Activated CD4-positive, alpha-beta T cell treated with anti-CD3 and anti-CD28 coated beads, Interleukin-2, amount 10 ng/mL, durations not matched to agents 7 days and 5 days (primary cell): ENCODE results near the gene ZNF485. TPM values are rescaled to one million over a fixed set of nuclear protein-coding genes. Genes with fewer than 3 reads are reported as not detected.
A peak's percentile ranks its signal among the peaks of the same experiment; 100 is the strongest.
"Not testable (repeated sequence)": the region's sequence is repeated elsewhere in the genome, so short reads cannot be mapped to it uniquely, and the experiment has no call there.

ENCODE experiments used
- CTCF ChIA-PET: fragments of 350-600 bp; sonication (Branson Sonifier 250); formaldehyde crosslinking; loops from one replicate; lab custom pipeline; 2021; ENCODE audit warnings: antibody characterized with exemption; lab: Charles Lee
- POLR2A ChIA-PET: fragments of 350-600 bp; sonication (Branson Sonifier 250); formaldehyde crosslinking; loops from one replicate; lab custom pipeline; 2021; ENCODE audit warnings: antibody characterized with exemption; lab: Charles Lee
- DNase-seq: peaks from one replicate; pipeline ENCODE4 v3.0.0-alpha.2; 2020
- H3K27ac Mint-ChIP-seq: one replicate; pipeline ENCODE4 v1.8.0; 2021; ENCODE audit warnings: mild to moderate bottlenecking, moderate library complexity, mixed read lengths
- H3K27me3 Mint-ChIP-seq: one replicate; pipeline ENCODE4 v1.8.0; 2021; ENCODE audit warnings: mixed read lengths
- H3K36me3 Mint-ChIP-seq: one replicate; pipeline ENCODE4 v1.8.0; 2021; ENCODE audit warnings: low read depth, mixed read lengths
- H3K4me1 Mint-ChIP-seq: one replicate; pipeline ENCODE4 v1.8.0; 2021; ENCODE audit warnings: mixed read lengths
- H3K4me3 Mint-ChIP-seq: one replicate; pipeline ENCODE4 v1.8.0; 2021; ENCODE audit warnings: mild to moderate bottlenecking, moderate library complexity, mixed read lengths
- H3K9me3 Mint-ChIP-seq: one replicate; pipeline ENCODE4 v1.8.0; 2021; ENCODE audit warnings: mixed read lengths
- total RNA-seq, 2 experiments: library from RNA; stranded (reverse); gene quantifications; one replicate each; pipeline ENCODE4 v1.2.3, GENCODE V29; 2021

ZNF485 gene
- total RNA-seq, 2 experiments from 2014 or later, result 3.4 to 4.2 TPM

DNA sequence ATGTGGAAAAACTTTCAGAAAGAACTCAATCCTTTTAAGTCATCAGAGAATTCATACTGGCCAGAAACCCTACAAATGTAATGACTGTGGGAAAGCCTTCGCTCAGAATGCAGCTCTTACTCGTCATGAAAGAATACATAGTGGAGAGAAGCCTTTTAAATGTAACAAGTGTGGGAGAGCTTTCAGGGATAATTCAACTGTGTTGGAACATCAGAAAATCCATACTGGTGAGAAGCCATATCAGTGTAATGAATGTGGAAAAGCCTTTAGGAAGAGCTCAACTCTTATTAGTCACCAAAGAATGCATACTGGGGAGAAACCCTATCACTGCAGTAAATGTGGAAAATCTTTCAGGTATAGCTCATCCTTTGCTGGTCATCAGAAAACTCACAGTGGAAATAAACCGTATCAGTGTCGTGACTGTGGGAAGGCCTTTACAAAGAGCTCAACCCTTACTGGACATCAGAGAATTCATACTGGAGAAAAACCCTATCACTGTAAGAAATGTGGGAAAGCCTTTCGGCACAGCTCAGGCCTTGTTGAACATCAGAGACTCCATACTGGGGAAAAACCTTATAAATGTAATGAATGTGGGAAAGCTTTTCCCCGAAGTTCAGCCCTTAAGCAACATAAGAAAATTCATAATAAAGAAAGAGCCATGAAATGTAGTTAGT is 10.6 kb downstream of the ZNF485 start:
- Mint-ChIP-seq H3K27ac (no peak overlapping the region), H3K4me3 (no peak overlapping the region), H3K36me3 (peaks cover 63% of the 10 kb centered on the region), H3K9me3 (peaks cover 56% of the 10 kb centered on the region), H3K27me3 (no peaks in the 10 kb centered on the region), H3K4me1 (no peaks in the 10 kb centered on the region)
- ChIA-PET POLR2A (no interaction called here), CTCF (interaction anchor here (1.5 kb wide), 1 partner anchor 32 kb away, joined by 3 read pairs; the partner anchor contains the start of gene ZNF32)
- no peak for DNase-seq

DNA sequence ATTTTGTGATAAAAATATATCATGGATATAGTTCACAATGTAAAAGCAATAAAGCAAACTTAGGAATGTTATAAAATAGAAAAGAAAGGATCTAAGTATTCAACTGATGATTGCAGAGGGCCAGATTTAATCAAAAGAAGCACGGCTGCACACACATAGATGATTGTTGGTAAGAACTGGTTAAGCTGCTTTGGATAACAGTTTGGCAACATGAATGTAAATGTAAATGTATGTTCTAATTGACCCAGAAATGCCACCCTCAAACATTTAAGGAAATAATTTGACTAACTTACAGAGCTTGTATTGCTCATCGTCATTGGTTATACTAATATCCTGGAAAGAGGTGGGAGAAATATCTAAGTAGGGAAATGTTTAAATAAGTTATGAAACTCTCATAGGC is 13.1 kb downstream of the ZNF485 start:
- Mint-ChIP-seq H3K9me3 (peaks cover 58% of the 10 kb centered on the region), H3K27me3 (no peaks in the 10 kb centered on the region), H3K4me3 (no peak overlapping the region), H3K36me3 (peaks cover 51% of the 10 kb centered on the region), H3K27ac (no peak overlapping the region), H3K4me1 (peaks cover 10% of the 10 kb centered on the region)
- POLR2A ChIA-PET, result no interaction called here
- DNase-seq, result no peak
- CTCF ChIA-PET, result no interaction called here

DNA sequence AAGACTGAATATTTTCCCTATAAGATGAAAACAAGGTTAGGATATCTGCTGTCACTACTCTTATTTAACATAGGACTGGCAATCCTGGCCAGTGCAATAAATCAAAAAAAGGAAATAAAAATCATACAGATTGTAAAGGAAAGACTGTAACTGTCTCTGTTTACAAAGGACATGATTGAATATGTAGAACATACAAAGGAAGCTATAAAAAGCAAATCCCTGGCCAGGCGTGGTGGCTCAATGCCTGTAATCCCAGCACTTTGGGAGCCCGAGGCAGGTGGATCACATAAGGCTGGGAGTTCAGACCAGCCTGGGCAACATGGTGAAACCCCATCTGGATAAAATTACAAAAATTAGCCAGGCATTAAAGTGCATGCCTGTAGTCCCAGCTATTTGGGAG is 15.8 kb downstream of the ZNF485 start:
- H3K4me1 Mint-ChIP-seq, result peaks cover 10% of the 10 kb centered on the region
- CTCF ChIA-PET, result no interaction called here

DNA sequence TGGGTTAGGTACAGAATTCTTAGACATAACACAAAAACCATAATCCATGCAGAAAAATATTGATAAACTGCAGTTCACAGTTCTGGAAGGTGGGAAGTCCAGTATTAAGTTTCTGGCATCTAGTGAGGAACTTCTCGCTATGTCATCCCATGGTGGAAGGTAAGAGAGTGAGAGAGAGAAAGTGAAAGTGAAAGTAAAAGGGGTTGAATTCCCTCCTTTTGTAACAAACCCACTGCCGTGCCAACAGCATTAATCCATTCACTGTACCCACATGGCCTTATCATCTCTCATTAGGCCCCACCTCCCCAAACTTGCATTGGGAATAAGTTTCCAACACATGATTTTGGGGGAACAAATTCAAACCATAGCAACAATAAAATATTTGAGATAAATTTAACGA is 17.1 kb downstream of the ZNF485 start:
- Mint-ChIP-seq H3K27me3 (no peaks in the 10 kb centered on the region), H3K4me3 (no peak overlapping the region), H3K27ac (peak overlapping the region; percentile 65), H3K36me3 (peaks cover 22% of the 10 kb centered on the region), H3K9me3 (peaks cover 43% of the 10 kb centered on the region), H3K4me1 (peaks cover 10% of the 10 kb centered on the region)
- ChIA-PET POLR2A (no interaction called here), CTCF (interaction anchor here (1.6 kb wide), 1 partner anchor 8 kb away, joined by 3 read pairs; no protein-coding TSS in a partner anchor)
- DNase-seq, result no peak

More for the DNA sequence above, 15.8 kb downstream of the ZNF485 start:
- DNase-seq, result no peak
- H3K27me3 Mint-ChIP-seq, result no peaks in the 10 kb centered on the region
- H3K27ac Mint-ChIP-seq, result peak overlapping the region; percentile 23
- POLR2A ChIA-PET, result no interaction called here
- H3K36me3 Mint-ChIP-seq, result peaks cover 26% of the 10 kb centered on the region
- H3K9me3 Mint-ChIP-seq, result peaks cover 43% of the 10 kb centered on the region
- no peak overlapping the region for H3K4me3 Mint-ChIP-seq

DNA sequence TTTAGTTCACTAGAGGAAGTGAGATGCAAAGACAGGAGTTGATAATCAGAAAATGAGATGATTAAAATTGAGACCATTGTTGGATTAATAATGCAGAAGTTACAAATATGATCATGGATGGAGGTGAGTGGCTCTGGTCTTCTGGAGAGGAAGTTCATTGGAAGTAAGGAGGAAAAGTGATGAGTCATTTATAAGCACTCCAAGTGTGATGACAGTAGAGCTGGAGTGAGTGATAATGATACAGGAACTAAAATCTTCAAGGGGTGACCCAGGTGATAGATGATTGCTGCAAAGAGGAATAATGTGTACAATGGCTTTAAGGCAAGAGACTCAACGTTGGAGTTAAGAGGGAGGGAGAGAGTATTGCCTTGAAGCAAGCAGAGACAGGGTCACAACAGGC is 21.7 kb downstream of the ZNF485 start:
- ChIA-PET POLR2A (no interaction called here), CTCF (no interaction called here)
- H3K27ac Mint-ChIP-seq, result no peak overlapping the region
- no peaks in the 10 kb centered on the region for H3K27me3 Mint-ChIP-seq
- H3K9me3 Mint-ChIP-seq, result peaks cover 31% of the 10 kb centered on the region
- no peak for DNase-seq
- peaks cover 6% of the 10 kb centered on the region for H3K4me1 Mint-ChIP-seq
- no peak overlapping the region for H3K4me3 Mint-ChIP-seq
- peaks cover 10% of the 10 kb centered on the region for H3K36me3 Mint-ChIP-seq

DNA sequence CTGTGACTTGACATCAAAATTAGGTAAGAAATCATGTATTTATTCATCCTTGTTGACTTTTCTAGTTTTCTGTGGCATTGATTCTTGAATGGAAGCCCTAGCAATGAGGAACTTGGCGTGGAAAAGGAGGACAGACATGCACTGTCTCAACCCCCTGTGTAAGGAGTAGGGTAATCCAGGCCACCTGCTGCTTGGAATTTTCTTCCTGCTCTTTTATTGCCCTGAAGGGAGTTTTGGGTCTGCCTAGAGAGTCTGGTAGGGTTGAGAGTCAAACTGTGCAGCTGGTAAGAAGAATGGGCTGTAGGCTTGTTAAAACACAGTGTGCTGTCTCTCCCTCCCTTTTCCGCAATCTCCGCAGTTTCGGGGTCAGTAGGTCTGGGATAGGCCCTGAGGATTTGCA is 22.7 kb downstream of the ZNF485 start:
- no peak for DNase-seq
- H3K36me3 Mint-ChIP-seq, result no peaks in the 10 kb centered on the region
- no peak overlapping the region for H3K4me3 Mint-ChIP-seq
- H3K4me1 Mint-ChIP-seq, result no peaks in the 10 kb centered on the region
- no peaks in the 10 kb centered on the region for H3K27me3 Mint-ChIP-seq
- no peak overlapping the region for H3K27ac Mint-ChIP-seq
- ChIA-PET POLR2A (no interaction called here), CTCF (no interaction called here)
- peaks cover 23% of the 10 kb centered on the region for H3K9me3 Mint-ChIP-seq

DNA sequence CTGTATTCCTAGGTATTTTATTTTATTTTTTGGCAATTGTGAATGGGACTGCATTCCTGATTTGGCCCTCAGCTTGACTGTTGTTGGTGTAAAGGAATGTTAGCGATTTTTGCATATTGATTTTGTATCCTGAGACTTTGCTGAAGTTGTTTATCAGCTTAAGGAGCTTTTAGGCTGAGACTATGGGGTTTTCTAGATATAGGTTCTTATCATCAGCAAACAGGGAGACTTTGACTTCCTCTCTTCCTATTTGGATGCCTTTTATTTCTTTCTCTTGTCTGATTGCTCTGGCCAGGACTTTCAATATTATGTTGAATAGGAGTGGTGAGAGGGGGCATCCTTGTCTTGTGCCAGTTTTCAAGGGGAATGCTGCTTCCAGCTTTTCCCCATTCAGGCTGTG is 29.6 kb downstream of the ZNF485 start:
- H3K27ac Mint-ChIP-seq, H3K27me3 Mint-ChIP-seq, DNase-seq, H3K4me3 Mint-ChIP-seq, H3K36me3 Mint-ChIP-seq, CTCF ChIA-PET, H3K4me1 Mint-ChIP-seq, POLR2A ChIA-PET: not testable (repeated sequence)
- peaks cover 28% of the 10 kb centered on the region for H3K9me3 Mint-ChIP-seq

DNA sequence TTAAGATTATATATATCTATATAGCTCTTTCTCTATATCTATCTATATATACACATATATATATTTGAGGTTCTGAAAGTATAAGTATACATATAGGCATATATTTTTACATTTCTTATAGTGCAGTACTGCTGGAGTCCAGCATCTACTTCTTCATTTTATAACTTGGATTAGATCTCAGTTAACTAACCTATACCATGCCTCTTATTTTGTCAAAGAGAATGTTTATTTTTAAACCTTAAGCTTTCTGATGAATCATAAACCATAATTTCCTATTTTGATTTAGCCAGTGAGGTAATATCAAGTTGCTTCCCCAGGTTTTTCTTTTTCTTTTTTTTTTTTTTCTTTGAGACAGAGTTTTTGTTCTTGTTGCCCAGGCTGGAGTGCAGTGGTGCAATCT is 34.4 kb downstream of the ZNF485 start:
- Mint-ChIP-seq H3K36me3 (peaks cover 31% of the 10 kb centered on the region), H3K4me1 (no peaks in the 10 kb centered on the region), H3K4me3 (no peak overlapping the region), H3K9me3 (peaks cover 46% of the 10 kb centered on the region), H3K27me3 (peaks cover 3% of the 10 kb centered on the region), H3K27ac (no peak overlapping the region)
- ChIA-PET CTCF (interaction anchor here (0.7 kb wide), 1 partner anchor 13 kb away, joined by 3 read pairs; no protein-coding TSS in a partner anchor), POLR2A (no interaction called here)
- no peak for DNase-seq

DNA sequence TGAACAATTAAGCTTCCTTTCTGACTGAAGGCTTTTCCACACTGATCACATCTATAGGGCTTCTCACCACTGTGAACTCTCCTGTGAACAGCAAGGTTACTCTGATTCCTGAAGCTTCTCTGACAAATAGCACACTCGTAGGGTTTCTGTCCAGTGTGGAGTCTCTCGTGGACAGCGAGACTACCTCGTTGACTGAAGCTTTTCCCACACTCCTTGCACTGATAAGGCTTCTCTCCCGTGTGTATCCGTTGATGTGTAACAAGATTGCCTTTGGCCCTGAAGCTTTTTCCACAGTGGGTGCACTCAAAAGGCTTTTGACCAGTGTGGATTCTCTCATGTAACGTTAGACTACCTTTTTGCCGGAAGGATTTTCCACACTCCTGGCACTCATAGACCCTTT is 38.0 kb downstream of the ZNF485 start:
- Mint-ChIP-seq H3K4me1 (peaks cover 20% of the 10 kb centered on the region), H3K4me3 (no peak overlapping the region), H3K27ac (no peak overlapping the region), H3K36me3 (peaks cover 51% of the 10 kb centered on the region), H3K9me3 (peaks cover 51% of the 10 kb centered on the region), H3K27me3 (no peaks in the 10 kb centered on the region)
- CTCF ChIA-PET, result no interaction called here
- DNase-seq, result no peak
- POLR2A ChIA-PET, result no interaction called here

DNA sequence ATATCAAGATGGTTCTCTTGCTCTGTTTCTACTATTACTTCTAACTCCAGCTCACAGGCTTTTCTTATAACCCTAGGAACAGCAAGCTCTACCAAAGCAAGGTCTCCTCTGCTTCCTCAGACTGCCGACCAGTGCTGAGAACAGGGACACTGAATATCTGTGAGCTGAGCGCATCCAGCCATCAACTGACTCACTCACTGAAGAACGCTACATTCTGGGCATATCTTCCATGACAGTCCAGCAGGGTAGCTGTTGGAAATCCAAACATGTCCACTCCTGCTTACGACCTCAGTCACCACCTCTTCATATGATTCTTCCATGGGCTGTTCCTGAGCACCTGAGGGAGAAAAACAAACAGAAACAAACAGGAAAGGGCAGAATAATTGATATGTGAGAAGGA is 39.6 kb downstream of the ZNF485 start:
- H3K27ac Mint-ChIP-seq, result no peak overlapping the region
- POLR2A ChIA-PET, result no interaction called here

DNA sequence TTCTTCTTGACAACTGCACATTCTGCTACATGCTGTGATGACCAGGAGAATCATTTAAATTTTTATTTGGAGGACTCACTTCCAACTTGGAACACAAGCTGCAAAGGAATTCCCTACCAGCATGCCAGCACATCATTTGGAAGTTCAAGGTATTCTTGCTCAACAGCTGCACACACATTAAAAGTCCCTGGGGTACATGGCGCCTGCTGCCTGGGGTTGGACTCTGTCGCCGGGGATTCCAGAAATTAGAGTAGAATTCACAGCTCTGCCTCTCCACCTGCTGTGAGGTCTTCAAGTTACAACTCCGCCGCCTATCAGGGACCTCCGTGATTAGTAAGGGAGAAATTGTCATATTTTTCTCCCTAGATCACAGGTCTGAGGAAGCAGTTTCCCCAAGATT is 41.3 kb downstream of the ZNF485 start:
- POLR2A ChIA-PET, result no interaction called here
- no peak for DNase-seq
- Mint-ChIP-seq H3K27me3 (peaks cover 4% of the 10 kb centered on the region), H3K27ac (peak overlapping the region; percentile 83), H3K4me1 (peaks cover 23% of the 10 kb centered on the region), H3K4me3 (peak overlapping the region; percentile 80), H3K36me3 (peaks cover 49% of the 10 kb centered on the region), H3K9me3 (peaks cover 43% of the 10 kb centered on the region)
- CTCF ChIA-PET, result interaction anchor here (0.8 to 2.3 kb wide), 3 partner anchors 11 to 43 kb away, joined by 3 to 8 read pairs (median 6); no protein-coding TSS in a partner anchor

More for the DNA sequence above, 39.6 kb downstream of the ZNF485 start:
- Mint-ChIP-seq H3K4me3 (no peak overlapping the region), H3K36me3 (peaks cover 49% of the 10 kb centered on the region), H3K27me3 (peaks cover 4% of the 10 kb centered on the region), H3K9me3 (peaks cover 51% of the 10 kb centered on the region), H3K4me1 (peaks cover 23% of the 10 kb centered on the region)
- CTCF ChIA-PET, result no interaction called here
- DNase-seq, result no peak

DNA sequence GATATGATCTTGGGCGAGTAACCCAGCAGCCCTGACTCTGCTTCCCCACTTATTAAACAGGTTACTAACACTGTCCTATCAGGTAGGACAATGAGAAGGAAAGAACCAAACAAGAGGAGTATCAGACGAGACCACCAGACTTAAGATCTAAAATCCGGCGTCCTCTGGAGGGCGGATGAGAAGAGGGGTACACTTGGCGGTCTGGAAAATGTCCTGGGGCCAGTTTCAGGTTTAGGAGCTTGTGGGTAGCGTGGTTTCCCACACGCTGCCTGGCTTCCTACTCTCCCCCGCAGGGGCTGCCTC is 41.8 kb downstream of the ZNF485 start:
- Mint-ChIP-seq H3K4me3 (peak overlapping the region; percentile 80), H3K9me3 (peaks cover 39% of the 10 kb centered on the region), H3K4me1 (peaks cover 23% of the 10 kb centered on the region), H3K36me3 (peaks cover 46% of the 10 kb centered on the region), H3K27ac (peak overlapping the region; percentile 83), H3K27me3 (peaks cover 4% of the 10 kb centered on the region)
- no peak for DNase-seq
- ChIA-PET CTCF (interaction anchor here (0.8 to 2.3 kb wide), 3 partner anchors 11 to 42 kb away, joined by 3 to 8 read pairs (median 6); no protein-coding TSS in a partner anchor), POLR2A (no interaction called here)

DNA sequence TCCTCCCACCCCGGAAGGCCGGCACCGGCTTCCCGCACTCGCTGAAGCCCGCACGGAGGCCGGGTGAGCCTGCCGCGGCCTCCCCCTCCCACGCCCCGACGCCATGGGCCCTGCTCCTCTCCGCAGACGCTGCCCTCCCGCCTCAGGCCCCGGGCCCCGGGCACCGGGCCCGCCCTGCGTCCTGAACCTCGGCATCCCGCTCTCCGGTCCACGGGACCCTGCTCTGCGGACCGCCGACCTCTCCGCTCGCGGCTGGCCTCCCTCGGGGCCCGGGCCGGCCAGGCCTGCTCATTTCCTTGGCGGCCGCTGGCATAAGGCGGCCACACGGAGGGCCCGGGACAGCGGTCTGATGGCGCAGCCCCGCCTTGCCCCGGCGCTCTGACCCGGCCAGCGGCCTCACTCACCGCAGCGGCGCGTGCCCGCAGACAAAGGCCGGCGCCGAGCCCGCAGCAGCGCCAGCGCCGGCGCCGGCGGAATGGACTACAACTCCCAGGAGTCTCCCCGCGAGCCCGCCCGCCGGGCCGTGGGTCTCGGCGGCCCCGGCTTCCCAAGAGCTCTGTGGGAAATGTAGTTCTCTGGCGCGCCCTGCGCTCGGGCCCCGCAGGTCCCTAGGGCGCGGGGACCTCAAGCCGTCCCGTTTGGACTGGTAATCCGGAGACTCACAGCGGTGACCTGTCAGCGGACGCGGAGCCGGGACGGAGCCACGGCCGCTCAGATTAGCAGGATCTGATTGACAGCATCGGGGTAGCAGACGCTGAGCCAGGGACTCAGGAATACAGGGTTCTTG is 42.4 kb downstream of the ZNF485 start, which contains the start of gene ZNF32:
ZNF32 (minus strand) TSS at position 484 of the 787 bp plus-strand sequence. CDS start 2,748 bp downstream, outside the sequence.
- Mint-ChIP-seq H3K4me3 (peak within 1 kb of the TSS; percentile 80), H3K27ac (peak within 1 kb of the TSS; percentile 85), H3K36me3 (peaks cover 40% of the 10 kb centered on the region), H3K27me3 (peaks cover 4% of the 10 kb centered on the region), H3K4me1 (peaks cover 23% of the 10 kb centered on the region), H3K9me3 (peaks cover 35% of the 10 kb centered on the region)
- CTCF ChIA-PET, result interaction anchor here (1.1 to 2.3 kb wide), 3 partner anchors 12 to 42 kb away, joined by 3 to 8 read pairs (median 3); no protein-coding TSS in a partner anchor
- peak; percentile 82 for DNase-seq
- POLR2A ChIA-PET, result interaction anchor here (0.6 kb wide), 1 partner anchor 238 kb away, joined by 3 read pairs; no protein-coding TSS in a partner anchor
